Mesenchymal stem cell (in vitro differentiated cells and primary cell): Measurements from ENCODE around the gene KRT75.

Source experiments
- DNase-seq: peaks from one replicate; pipeline ENCODE4 v3.0.0-alpha.2; 2013
- H2AFZ ChIP-seq: one replicate; pipeline ENCODE4 v1.6.1; 2013; ENCODE audit warnings: low read depth, mild to moderate bottlenecking, control low read depth, inconsistent platforms, low read length, moderate library complexity
- H2AK5ac ChIP-seq: 2 replicates; pipeline ENCODE4 v1.6.1; 2013; ENCODE audit warnings: low read length, moderate library complexity, mild to moderate bottlenecking, inconsistent platforms; ENCODE audit not compliant: severe bottlenecking
- H2BK120ac ChIP-seq: one replicate; pipeline ENCODE4 v1.6.1; 2013; ENCODE audit warnings: low read depth, mild to moderate bottlenecking, inconsistent platforms, low read length, moderate library complexity
- H2BK12ac ChIP-seq, 2 experiments: one replicate each; pipeline ENCODE4 v1.6.1; 2013; ENCODE audit warnings: inconsistent platforms in 2 of 2, low read length in 2 of 2, mild to moderate bottlenecking in 2 of 2, moderate library complexity in 2 of 2, control low read depth in 1 of 2
- H2BK15ac ChIP-seq: one replicate; pipeline ENCODE4 v1.6.1; 2013; ENCODE audit warnings: mild to moderate bottlenecking, low read depth, inconsistent platforms; ENCODE audit not compliant: poor library complexity, severe bottlenecking
- H2BK5ac ChIP-seq: 2 replicates; pipeline ENCODE4 v1.6.1; 2013; ENCODE audit warnings: low read depth, mild to moderate bottlenecking, low read length, control low read depth, inconsistent platforms; ENCODE audit not compliant: poor library complexity, severe bottlenecking
- H3K14ac ChIP-seq, 2 experiments: one replicate each; pipeline ENCODE4 v1.6.1; 2013; ENCODE audit warnings: inconsistent platforms in 2 of 2, low read length in 2 of 2, control low read depth in 1 of 2, mild to moderate bottlenecking in 1 of 2, moderate library complexity in 1 of 2
- H3K18ac ChIP-seq, 2 experiments: one replicate each; pipeline ENCODE4 v1.6.1; 2013; ENCODE audit warnings: inconsistent platforms in 2 of 2, low read length in 2 of 2, control low read depth in 1 of 2, low read depth in 1 of 2, mild to moderate bottlenecking in 1 of 2
- H3K23ac ChIP-seq, 2 experiments: one replicate each; pipeline ENCODE4 v1.6.1; 2013; ENCODE audit warnings: inconsistent platforms in 2 of 2, low read length in 2 of 2, mild to moderate bottlenecking in 2 of 2, moderate library complexity in 2 of 2, control low read depth in 1 of 2
- H3K27ac ChIP-seq: 2 replicates; pipeline ENCODE4 v1.5.1; 2013; ENCODE audit warnings: mild to moderate bottlenecking, moderate library complexity, low read length, control low read depth, inconsistent platforms; ENCODE audit not compliant: poor library complexity, severe bottlenecking
- H3K27me3 ChIP-seq, 2 experiments: 2 replicates each; pipeline versions ENCODE4 v1.6.1 to v1.7.0; 2013; ENCODE audit warnings: low read length in 2 of 2, mild to moderate bottlenecking in 2 of 2, moderate library complexity in 2 of 2, control low read depth in 1 of 2, inconsistent platforms in 1 of 2; ENCODE audit not compliant: control insufficient read depth in 1 of 2, insufficient read depth in 1 of 2
- H3K36me3 ChIP-seq, 2 experiments: 2 replicates each; pipeline versions ENCODE4 v1.6.1 to v1.7.0; 2013; ENCODE audit warnings: low read length in 2 of 2, control low read depth in 1 of 2, inconsistent platforms in 1 of 2, low read depth in 1 of 2, mild to moderate bottlenecking in 1 of 2; ENCODE audit not compliant: insufficient read depth in 2 of 2, control insufficient read depth in 1 of 2
- H3K4ac ChIP-seq, 2 experiments: one replicate each; pipeline ENCODE4 v1.6.1; 2013; ENCODE audit warnings: inconsistent platforms in 2 of 2, low read length in 2 of 2, mild to moderate bottlenecking in 2 of 2, moderate library complexity in 2 of 2, control low read depth in 1 of 2, low read depth in 1 of 2
- H3K4me1 ChIP-seq: 2 replicates; pipeline ENCODE4 v1.6.1; 2013; ENCODE audit warnings: low read depth, low read length, control low read depth; ENCODE audit not compliant: control insufficient read depth, insufficient read depth
- H3K4me2 ChIP-seq: 2 replicates; pipeline ENCODE4 v1.6.1; 2013; ENCODE audit warnings: low read length, mild to moderate bottlenecking, inconsistent platforms; ENCODE audit not compliant: poor library complexity, severe bottlenecking
- H3K4me3 ChIP-seq, 2 experiments: 2 replicates each; pipeline versions ENCODE4 v1.5.1 to v1.7.0; 2013; ENCODE audit warnings: low read length in 2 of 2, mild to moderate bottlenecking in 2 of 2, control low read depth in 1 of 2, low read depth in 1 of 2; ENCODE audit not compliant: insufficient read depth in 1 of 2
- H3K79me1 ChIP-seq: replicated peaks from 2 replicates; pipeline ENCODE4 v1.6.1; 2013; ENCODE audit warnings: mild to moderate bottlenecking, control low read depth, low read length, inconsistent platforms; ENCODE audit not compliant: poor library complexity, severe bottlenecking
- H3K9ac ChIP-seq: 2 replicates; pipeline ENCODE4 v1.7.0; 2013; ENCODE audit warnings: mild to moderate bottlenecking, low read length, moderate library complexity
- H3K9me3 ChIP-seq: 2 replicates; pipeline ENCODE4 v1.7.0; 2013; ENCODE audit warnings: mild to moderate bottlenecking, low read length; ENCODE audit not compliant: control insufficient read depth
- H4K8ac ChIP-seq: one replicate; pipeline ENCODE4 v1.6.1; 2013; ENCODE audit warnings: inconsistent platforms, mild to moderate bottlenecking, low read length, moderate library complexity
- H4K91ac ChIP-seq: one replicate; pipeline ENCODE4 v1.6.1; 2013; ENCODE audit warnings: mild to moderate bottlenecking, low read length, inconsistent platforms
- WGBS: methylation state at CpG from one replicate; pipeline ENCODE4 v1.1.7; 2013; ENCODE audit warnings: mixed read lengths; 5-methylcytosine and 5-hydroxymethylcytosine counted together

KRT75 gene

DNA sequence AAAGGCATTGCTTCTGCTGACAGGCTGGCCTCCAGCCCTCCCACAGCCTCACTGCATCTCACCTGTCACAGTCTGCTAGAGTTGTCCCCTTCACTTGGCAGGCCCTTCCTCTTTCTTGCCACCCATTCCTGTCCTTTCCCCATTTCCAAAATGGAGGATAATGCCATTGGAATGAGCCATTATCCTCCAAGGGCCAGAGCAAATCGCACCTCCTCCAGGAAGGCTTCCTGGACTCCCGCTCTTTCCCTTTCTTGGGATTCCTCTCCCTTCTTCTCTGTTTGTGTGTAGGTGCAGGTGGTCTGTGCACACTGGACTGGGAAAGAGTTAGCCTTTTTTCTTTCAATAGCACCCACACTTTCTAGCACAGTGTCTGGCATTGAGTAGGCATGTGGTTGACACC lies 31.8 kb downstream of the KRT75 start:
- H3K14ac ChIP-seq, result no peak overlapping the region
- H3K9me3 ChIP-seq, result no peaks in the 10 kb centered on the region
- no peaks in the 10 kb centered on the region for H3K36me3 ChIP-seq
- no peak overlapping the region for H2BK15ac ChIP-seq
- no peak overlapping the region for H4K91ac ChIP-seq
- H2BK12ac ChIP-seq, result no peak overlapping the region
- H2BK5ac ChIP-seq, result no peak overlapping the region
- no peaks in the 10 kb centered on the region for H3K79me1 ChIP-seq
- H4K8ac ChIP-seq, result no peak overlapping the region
- no peak overlapping the region for H3K18ac ChIP-seq
- no peak overlapping the region for H3K4me3 ChIP-seq
- no peak overlapping the region for H3K9ac ChIP-seq
- H2AFZ ChIP-seq, result no peak overlapping the region
- H2BK120ac ChIP-seq, result no peak overlapping the region
- no peak overlapping the region for H3K4me2 ChIP-seq
- no peak overlapping the region for H3K4ac ChIP-seq
- H2AK5ac ChIP-seq, result no peak overlapping the region
- WGBS, result 100% methylated on average over 1 of the region's 2 CpGs
- H3K27me3 ChIP-seq, result peaks cover 65 to 90% of the 10 kb centered on the region in 2 experiments
- H3K23ac ChIP-seq, result no peak overlapping the region
- no peak overlapping the region for H3K27ac ChIP-seq
- H3K4me1 ChIP-seq, result no peaks in the 10 kb centered on the region
- no peak for DNase-seq

DNA sequence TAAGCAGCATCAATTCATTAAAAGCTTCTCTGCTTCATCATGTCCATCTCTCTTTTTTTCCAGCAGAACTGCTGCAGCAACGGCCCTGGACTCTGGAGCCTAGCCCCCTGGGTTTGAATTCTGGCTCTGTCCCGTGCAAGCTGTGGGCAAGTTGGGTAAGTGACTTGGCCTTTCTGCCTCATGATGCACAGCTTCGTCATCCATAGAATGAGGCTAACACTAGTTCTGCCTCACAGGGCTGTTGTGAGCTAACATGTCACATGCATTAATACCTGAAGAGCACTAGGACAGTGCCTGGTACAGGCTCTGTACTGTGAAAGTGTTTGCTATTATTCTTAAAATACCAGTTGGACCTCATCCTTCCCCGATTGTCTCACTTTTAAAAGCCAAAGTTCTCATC lies 32.2 kb downstream of the KRT75 start:
- no peaks in the 10 kb centered on the region for H3K79me1 ChIP-seq
- no peak overlapping the region for H2BK5ac ChIP-seq
- H3K36me3 ChIP-seq, result no peaks in the 10 kb centered on the region
- no peak overlapping the region for H2BK12ac ChIP-seq
- no peak overlapping the region for H3K9ac ChIP-seq
- no peaks in the 10 kb centered on the region for H3K4me1 ChIP-seq
- no peak for DNase-seq
- H3K4ac ChIP-seq, result no peak overlapping the region
- peaks cover 67 to 91% of the 10 kb centered on the region in 2 experiments for H3K27me3 ChIP-seq
- no peak overlapping the region for H2AK5ac ChIP-seq
- H3K14ac ChIP-seq, result no peak overlapping the region
- no peaks in the 10 kb centered on the region for H3K9me3 ChIP-seq
- H2AFZ ChIP-seq, result no peak overlapping the region
- no peak overlapping the region for H3K27ac ChIP-seq
- no peak overlapping the region for H2BK15ac ChIP-seq
- 67% methylated on average over 4 of the region's 4 CpGs for WGBS
- H3K4me3 ChIP-seq, result no peak overlapping the region
- peak overlapping the region in 1 of 2 experiments; percentile 35 for H3K23ac ChIP-seq
- H2BK120ac ChIP-seq, result no peak overlapping the region
- no peak overlapping the region for H3K18ac ChIP-seq
- no peak overlapping the region for H3K4me2 ChIP-seq
- H4K91ac ChIP-seq, result no peak overlapping the region
- no peak overlapping the region for H4K8ac ChIP-seq

DNA sequence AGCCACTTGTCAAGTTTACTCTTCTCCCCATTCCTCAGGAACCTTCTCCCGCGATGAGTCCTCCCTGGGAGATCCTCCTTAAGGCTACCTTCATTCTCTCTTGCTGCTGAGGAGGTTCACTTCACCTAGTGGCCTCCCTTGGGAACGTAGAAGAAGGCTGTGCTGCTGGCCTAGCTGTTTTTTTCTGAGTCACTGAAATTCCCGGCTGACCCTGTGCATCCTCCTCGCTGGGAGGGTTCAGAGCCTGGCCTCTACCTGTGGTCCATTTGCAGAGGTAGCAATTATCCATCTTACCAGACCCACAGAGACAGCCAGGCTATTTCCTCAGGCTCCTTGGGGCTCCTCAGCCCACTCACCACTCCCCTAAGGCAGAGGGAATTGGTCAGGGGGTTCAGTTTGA lies 32.6 kb downstream of the KRT75 start:
- H3K4ac ChIP-seq, result no peak overlapping the region
- H3K4me1 ChIP-seq, result no peaks in the 10 kb centered on the region
- H2AFZ ChIP-seq, result no peak overlapping the region
- no peaks in the 10 kb centered on the region for H3K36me3 ChIP-seq
- no peak overlapping the region for H3K9ac ChIP-seq
- DNase-seq, result no peak
- no peak overlapping the region for H3K27ac ChIP-seq
- H2BK5ac ChIP-seq, result no peak overlapping the region
- no peaks in the 10 kb centered on the region for H3K9me3 ChIP-seq
- no peak overlapping the region for H2BK12ac ChIP-seq
- no peak overlapping the region for H4K8ac ChIP-seq
- H3K18ac ChIP-seq, result no peak overlapping the region
- peaks cover 67 to 91% of the 10 kb centered on the region in 2 experiments for H3K27me3 ChIP-seq
- no peak overlapping the region for H3K14ac ChIP-seq
- no peak overlapping the region for H4K91ac ChIP-seq
- no peak overlapping the region for H2BK15ac ChIP-seq
- H3K4me3 ChIP-seq, result no peak overlapping the region
- H2BK120ac ChIP-seq, result no peak overlapping the region
- H3K23ac ChIP-seq, result no peak overlapping the region
- no peak overlapping the region for H2AK5ac ChIP-seq
- WGBS, result 78% methylated on average over 5 of the region's 5 CpGs
- no peak overlapping the region for H3K4me2 ChIP-seq
- no peaks in the 10 kb centered on the region for H3K79me1 ChIP-seq

- Histone ChIP-seq H3K4me2 (no peak overlapping the region), H3K79me1 (no peaks in the 10 kb centered on the region), H2AFZ (no peak overlapping the region), H2BK5ac (no peak overlapping the region), H3K14ac (no peak overlapping the region), H2BK15ac (no peak overlapping the region), H3K18ac (no peak overlapping the region), H3K9ac (no peak overlapping the region), H3K4me3 (no peak overlapping the region), H3K23ac (no peak overlapping the region), H3K4ac (no peak overlapping the region), H2BK12ac (no peak overlapping the region), H3K4me1 (no peaks in the 10 kb centered on the region), H4K91ac (no peak overlapping the region), H2BK120ac (no peak overlapping the region), H3K27me3 (peaks cover 68 to 91% of the 10 kb centered on the region in 2 experiments), H4K8ac (no peak overlapping the region), H3K36me3 (no peaks in the 10 kb centered on the region), H3K27ac (no peak overlapping the region), H2AK5ac (no peak overlapping the region), H3K9me3 (no peaks in the 10 kb centered on the region)
- DNase-seq, result no peak
- WGBS, result 81% methylated on average over 9 of the region's 9 CpGs
These were observed 33.3 kb downstream of the KRT75 start for GRCh38 chr12:52400906-52401305.
